Nephron (organoid): ENCODE data around the gene CD63.

ENCODE experiments used
- H3K27ac Mint-ChIP-seq, 3 experiments: 2 replicates each; pipeline ENCODE4 v1.8.0; 2020; ENCODE audit warnings: mixed read lengths in 3 of 3, mild to moderate bottlenecking in 2 of 3, moderate library complexity in 1 of 3
- H3K27me3 Mint-ChIP-seq: 2 replicates; pipeline ENCODE4 v1.8.0; 2021; ENCODE audit warnings: low read depth, mild to moderate bottlenecking, moderate library complexity, mixed read lengths
- H3K36me3 Mint-ChIP-seq: 2 replicates; pipeline ENCODE4 v1.8.0; 2020; ENCODE audit warnings: low read depth, mixed read lengths
- H3K4me1 Mint-ChIP-seq: 2 replicates; pipeline ENCODE4 v1.8.0; 2020; ENCODE audit warnings: mixed read lengths
- H3K4me3 Mint-ChIP-seq, 3 experiments: 2 replicates each; pipeline ENCODE4 v1.8.0; 2020; ENCODE audit warnings: mild to moderate bottlenecking in 3 of 3, mixed read lengths in 3 of 3, moderate library complexity in 2 of 3
- H3K9me3 Mint-ChIP-seq: 2 replicates; pipeline ENCODE4 v1.8.0; 2020; ENCODE audit warnings: mixed read lengths
- TF ChIP-seq, protein P1 (sequence below), 3 experiments: fragments of 200-600 bp; sonication (generic); IDR thresholded peaks; one replicate each; pipeline ENCODE4 v1.5.0; 2021; ENCODE audit warnings: antibody characterized with exemption in 3 of 3; ENCODE audit not compliant: unreplicated experiment in 3 of 3

Gene CD63

DNA sequence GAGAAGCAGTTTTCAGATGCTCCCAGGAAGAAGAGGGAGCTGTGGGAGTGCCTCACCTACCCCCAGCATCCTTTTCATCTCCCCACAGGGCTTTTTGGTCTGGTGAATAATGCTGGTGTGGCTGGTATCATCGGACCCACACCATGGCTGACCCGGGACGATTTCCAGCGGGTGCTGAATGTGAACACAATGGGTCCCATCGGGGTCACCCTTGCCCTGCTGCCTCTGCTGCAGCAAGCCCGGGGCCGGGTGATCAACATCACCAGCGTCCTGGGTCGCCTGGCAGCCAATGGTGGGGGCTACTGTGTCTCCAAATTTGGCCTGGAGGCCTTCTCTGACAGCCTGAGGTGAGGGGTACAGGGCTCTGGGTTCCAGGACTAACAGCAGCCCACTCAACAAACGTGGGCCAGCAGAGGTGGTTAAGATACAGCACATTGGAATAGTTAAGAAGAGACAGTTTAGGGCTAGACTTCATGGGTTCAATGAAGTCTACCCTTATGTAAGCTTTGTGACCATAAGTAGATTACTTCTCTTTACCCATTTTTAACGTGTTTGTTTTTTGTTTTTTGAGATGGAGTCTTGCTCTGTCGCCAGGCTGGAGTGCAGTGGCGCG is 7.1 kb downstream of the CD63 start:
- TF ChIP-seq, protein P1, sequence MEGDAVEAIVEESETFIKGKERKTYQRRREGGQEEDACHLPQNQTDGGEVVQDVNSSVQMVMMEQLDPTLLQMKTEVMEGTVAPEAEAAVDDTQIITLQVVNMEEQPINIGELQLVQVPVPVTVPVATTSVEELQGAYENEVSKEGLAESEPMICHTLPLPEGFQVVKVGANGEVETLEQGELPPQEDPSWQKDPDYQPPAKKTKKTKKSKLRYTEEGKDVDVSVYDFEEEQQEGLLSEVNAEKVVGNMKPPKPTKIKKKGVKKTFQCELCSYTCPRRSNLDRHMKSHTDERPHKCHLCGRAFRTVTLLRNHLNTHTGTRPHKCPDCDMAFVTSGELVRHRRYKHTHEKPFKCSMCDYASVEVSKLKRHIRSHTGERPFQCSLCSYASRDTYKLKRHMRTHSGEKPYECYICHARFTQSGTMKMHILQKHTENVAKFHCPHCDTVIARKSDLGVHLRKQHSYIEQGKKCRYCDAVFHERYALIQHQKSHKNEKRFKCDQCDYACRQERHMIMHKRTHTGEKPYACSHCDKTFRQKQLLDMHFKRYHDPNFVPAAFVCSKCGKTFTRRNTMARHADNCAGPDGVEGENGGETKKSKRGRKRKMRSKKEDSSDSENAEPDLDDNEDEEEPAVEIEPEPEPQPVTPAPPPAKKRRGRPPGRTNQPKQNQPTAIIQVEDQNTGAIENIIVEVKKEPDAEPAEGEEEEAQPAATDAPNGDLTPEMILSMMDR (IDR thresholded peaks at IDR 0.05; ENCODE audit: unreplicated experiment in 3 of 3): no peak
- H3K9me3 Mint-ChIP-seq: no peaks in the 10 kb centered on the region
- peaks cover 31% of the 10 kb centered on the region for H3K36me3 Mint-ChIP-seq
- peaks cover 5% of the 10 kb centered on the region for H3K27me3 Mint-ChIP-seq
- H3K4me3 Mint-ChIP-seq: peak overlapping the region in 1 of 3 experiments; percentile 17
- peaks cover 72% of the 10 kb centered on the region for H3K4me1 Mint-ChIP-seq
- peak overlapping the region in 1 of 3 experiments; percentile 10 for H3K27ac Mint-ChIP-seq

DNA sequence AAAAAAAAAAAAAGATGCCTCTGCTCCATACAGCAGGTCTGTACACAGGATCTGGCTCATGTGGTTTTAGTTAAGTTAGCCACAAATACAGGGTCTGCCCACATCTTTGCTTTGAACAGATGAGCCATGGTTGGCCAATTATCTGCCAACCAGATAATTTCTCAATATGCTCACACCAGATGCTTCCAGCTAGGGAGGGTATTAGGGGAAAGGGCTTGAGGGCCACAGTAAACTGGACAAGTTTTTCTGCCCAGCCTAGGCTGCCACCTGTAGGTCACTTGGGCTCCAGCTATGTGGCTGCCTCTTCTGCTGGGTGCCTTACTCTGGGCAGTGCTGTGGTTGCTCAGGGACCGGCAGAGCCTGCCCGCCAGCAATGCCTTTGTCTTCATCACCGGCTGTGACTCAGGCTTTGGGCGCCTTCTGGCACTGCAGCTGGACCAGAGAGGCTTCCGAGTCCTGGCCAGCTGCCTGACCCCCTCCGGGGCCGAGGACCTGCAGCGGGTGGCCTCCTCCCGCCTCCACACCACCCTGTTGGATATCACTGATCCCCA is 7.8 kb downstream of the CD63 start:
- H3K9me3 Mint-ChIP-seq: no peaks in the 10 kb centered on the region
- H3K4me3 Mint-ChIP-seq: peak overlapping the region in 2 of 3 experiments; percentile 48 to 76
- peak overlapping the region; percentile 87 to 93 (median 91) for H3K27ac Mint-ChIP-seq

DNA sequence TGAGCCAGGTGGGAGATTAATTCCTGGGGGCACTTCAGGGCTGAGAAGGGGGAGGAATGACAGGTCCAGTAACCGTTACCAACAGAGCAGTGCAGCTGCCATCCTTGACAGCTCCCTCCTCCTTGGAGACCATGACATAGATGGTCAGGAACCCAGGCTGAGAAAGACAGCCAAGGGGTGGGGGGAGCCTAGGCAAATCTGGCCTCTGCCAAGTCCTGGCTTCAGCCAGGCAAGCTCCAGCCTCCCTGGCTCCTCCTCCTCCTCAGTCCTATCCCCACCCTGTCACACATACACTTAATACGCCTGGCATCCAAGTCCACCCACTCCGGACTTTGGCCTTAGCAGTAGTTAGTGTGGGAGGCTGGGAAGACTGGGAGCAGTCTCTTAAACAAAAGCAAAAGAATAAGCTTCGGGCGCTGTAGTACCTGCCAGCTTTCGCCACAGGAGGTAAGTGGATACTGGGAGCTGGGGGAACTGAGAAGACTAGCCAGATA is 8.7 kb downstream of the CD63 start, which contains the start of gene RDH5:
TSS of gene RDH5 (plus strand) at position 323 of the 494 bp plus-strand sequence. CDS start 792 bp downstream, outside the sequence.
- H3K4me3 Mint-ChIP-seq: peak within 1 kb of the TSS; percentile 51 to 94 (median 74)
- H3K27ac Mint-ChIP-seq: peak within 1 kb of the TSS; percentile 91 to 93 (median 92)
- peaks cover 71% of the 10 kb centered on the region for H3K4me1 Mint-ChIP-seq
- peaks cover 17% of the 10 kb centered on the region for H3K36me3 Mint-ChIP-seq
- H3K9me3 Mint-ChIP-seq: no peaks in the 10 kb centered on the region
- TF ChIP-seq, protein P1 (IDR thresholded peaks at IDR 0.05; ENCODE audit: unreplicated experiment in 3 of 3): no peak
- H3K27me3 Mint-ChIP-seq: peaks cover 5% of the 10 kb centered on the region

More for the DNA sequence above, 7.8 kb downstream of the CD63 start:
- Mint-ChIP-seq H3K36me3 (peaks cover 26% of the 10 kb centered on the region), H3K4me1 (peaks cover 71% of the 10 kb centered on the region), H3K27me3 (peaks cover 5% of the 10 kb centered on the region)
- TF ChIP-seq, protein P1 (IDR thresholded peaks at IDR 0.05; ENCODE audit: unreplicated experiment in 3 of 3): peak in 2 of 3 experiments; percentile 13 to 39

DNA sequence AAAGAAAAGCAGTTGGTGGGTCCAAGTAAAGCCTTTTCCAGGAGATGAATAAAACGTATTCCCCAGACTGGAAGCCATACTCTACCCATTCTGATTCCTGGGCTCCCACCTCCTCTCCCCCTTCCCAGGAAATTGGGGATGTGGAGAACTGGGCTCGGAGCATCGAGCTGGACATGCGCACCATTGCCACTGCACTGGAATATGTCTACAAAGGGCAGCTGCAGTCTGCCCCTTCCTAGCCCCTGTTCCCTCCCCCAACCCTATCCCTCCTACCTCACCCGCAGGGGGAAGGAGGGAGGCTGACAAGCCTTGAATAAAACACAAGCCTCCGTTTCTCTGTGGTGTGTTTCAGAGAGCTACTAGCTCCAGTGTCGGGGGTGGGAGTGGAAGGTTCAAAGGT is 9.4 kb downstream of the CD63 start:
- Mint-ChIP-seq H3K4me3 (peak overlapping the region; percentile 51 to 94 (median 74)), H3K4me1 (peaks cover 64% of the 10 kb centered on the region), H3K27me3 (peaks cover 5% of the 10 kb centered on the region), H3K36me3 (peaks cover 10% of the 10 kb centered on the region), H3K9me3 (no peaks in the 10 kb centered on the region), H3K27ac (peak overlapping the region; percentile 91 to 93 (median 92))
- TF ChIP-seq, protein P1 (IDR thresholded peaks at IDR 0.05; ENCODE audit: unreplicated experiment in 3 of 3): no peak

DNA sequence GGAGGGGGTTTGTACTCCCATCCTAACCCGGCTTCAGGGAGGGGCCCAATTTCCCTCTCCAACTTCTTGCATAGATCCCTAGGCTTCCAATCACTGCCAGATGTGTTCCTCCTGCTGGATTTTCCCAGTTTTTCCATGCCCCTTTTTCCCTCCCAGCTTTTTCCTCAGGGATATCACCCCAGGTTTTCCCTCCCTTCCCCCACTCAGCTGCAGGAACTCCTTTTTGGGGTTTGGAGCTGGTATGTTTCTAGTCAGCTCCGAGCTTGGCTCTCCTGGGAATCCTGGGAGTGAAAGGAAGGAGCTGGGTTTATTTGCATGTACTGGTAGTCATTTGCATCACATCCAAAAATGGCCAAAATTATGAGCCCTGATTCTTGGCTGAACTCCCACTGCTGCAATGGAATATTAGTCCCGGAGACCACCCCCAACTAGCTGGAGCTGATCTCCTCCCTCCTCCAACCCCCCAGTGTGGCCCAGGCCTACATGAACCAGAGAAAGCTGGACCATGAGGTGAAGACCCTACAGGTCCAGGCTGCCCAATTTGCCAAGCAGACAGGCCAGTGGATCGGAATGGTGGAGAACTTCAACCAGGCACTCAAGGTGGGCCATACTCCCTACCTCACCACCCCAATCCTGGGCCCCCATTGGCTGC is 10.1 kb downstream of the CD63 start:
- Mint-ChIP-seq H3K27ac (peak overlapping the region; percentile 91 to 93 (median 92)), H3K27me3 (peaks cover 3% of the 10 kb centered on the region), H3K4me1 (peaks cover 62% of the 10 kb centered on the region), H3K4me3 (peak overlapping the region; percentile 89 to 94 (median 92)), H3K36me3 (peaks cover 8% of the 10 kb centered on the region), H3K9me3 (no peaks in the 10 kb centered on the region)
- TF ChIP-seq, protein P1 (IDR thresholded peaks at IDR 0.05; ENCODE audit: unreplicated experiment in 3 of 3): no peak
